OCI-M1 (cell line): Measurements from ENCODE around the gene PIGN.

Source experiments
- DNase-seq: peaks from one replicate; lab custom pipeline; 2025; lab: John Stamatoyannopoulos, UW

Gene PIGN

GRCh38 chr18:61998957-61999356, 187.9 kb downstream of the PIGN start:
- DNase-seq, result no peak

GRCh38 chr18:61998335-61998734, 188.5 kb downstream of the PIGN start:
- no peak for DNase-seq

GRCh38 chr18:61995618-61996017, 191.2 kb downstream of the PIGN start:
- no peak for DNase-seq

- DNase-seq, result peak; percentile 23
Measured at GRCh38 chr18:61993831-61994230, 193.0 kb downstream of the PIGN start.

GRCh38 chr18:61992923-61993322, 193.9 kb downstream of the PIGN start:
- peak; percentile 54 for DNase-seq

GRCh38 chr18:61992285-61992684, 194.6 kb downstream of the PIGN start:
- DNase-seq, result no peak

- no peak for DNase-seq
Measured at GRCh38 chr18:61991836-61992235, 195.0 kb downstream of the PIGN start.

GRCh38 chr18:61991201-61991600, 195.7 kb downstream of the PIGN start:
- no peak for DNase-seq
